ENCODE results near the gene ERBIN. TPM values are rescaled to one million over a fixed set of nuclear protein-coding genes. Genes with fewer than 3 reads are reported as not detected.

The ERBIN gene
- total RNA-seq, 4 donors from 2014 or later = 54.9 to 134 (median 109) TPM

GRCh38 chr5:66012271-66012670 is 85.9 kb downstream of the ERBIN start:
- DNase-seq = no peak
- Histone ChIP-seq H3K27me3 (no peaks in the 10 kb centered on the region), H3K4me1 (peaks cover 0 to 21% (median 3%) of the 10 kb centered on the region in 4 donors), H3K9me3 (no peaks in the 10 kb centered on the region), H3K4me3 (no peak overlapping the region), H3K27ac (no peak overlapping the region), H3K36me3 (peaks cover 0 to 5% (median 0%) of the 10 kb centered on the region in 4 donors)
- TF ChIP-seq POLR2A (IDR thresholded peaks at IDR 0.05) = no peak
- no peak for TF ChIP-seq CTCF (IDR thresholded peaks at IDR 0.05)
- TF ChIP-seq EP300 (IDR thresholded peaks at IDR 0.05; ENCODE audit: low read depth) = no peak
- no peak for TF ChIP-seq POLR2AphosphoS5 (IDR thresholded peaks at IDR 0.05)
- intact Hi-C loops (cut with DNase I; ENCODE audit: low total_unique reads) = no loop called here
- in situ Hi-C loops (cut with MboI; ENCODE audit: low pct_ligation_motif_present in 1 of 4, low pct_unique_long_range_greater_than_20kb in 1 of 4, low sequenced_read_pairs in 3 of 4) = no loop called here

- TF ChIP-seq POLR2AphosphoS5 (IDR thresholded peaks at IDR 0.05) (no peak), CTCF (IDR thresholded peaks at IDR 0.05) (no peak), POLR2A (IDR thresholded peaks at IDR 0.05) (no peak), EP300 (IDR thresholded peaks at IDR 0.05; ENCODE audit: low read depth) (no peak)
- H3K4me3 ChIP-seq = no peak overlapping the region
- intact Hi-C loops (cut with DNase I; ENCODE audit: low total_unique reads) = no loop called here
- peaks cover 0 to 20% (median 3%) of the 10 kb centered on the region in 4 donors for H3K4me1 ChIP-seq
- H3K36me3 ChIP-seq = peaks cover 0 to 5% (median 0%) of the 10 kb centered on the region in 4 donors
- no peak overlapping the region for H3K27ac ChIP-seq
- in situ Hi-C loops (cut with MboI; ENCODE audit: low pct_ligation_motif_present in 1 of 4, low pct_unique_long_range_greater_than_20kb in 1 of 4, low sequenced_read_pairs in 3 of 4) = no loop called here
- no peaks in the 10 kb centered on the region for H3K27me3 ChIP-seq
- 59 to 60% methylated on average over 2 of the region's 2 CpGs for WGBS, 2 donors (ENCODE audit: low coverage in 1 of 2)
- DNase-seq = no peak
- no peaks in the 10 kb centered on the region for H3K9me3 ChIP-seq
These were observed 87.0 kb downstream of the ERBIN start for GRCh38 chr5:66013397-66013796.

- DNase-seq = no peak
- Histone ChIP-seq H3K9me3 (no peaks in the 10 kb centered on the region), H3K27me3 (no peaks in the 10 kb centered on the region), H3K4me1 (peaks cover 0 to 15% (median 3%) of the 10 kb centered on the region in 4 donors), H3K27ac (no peak overlapping the region), H3K4me3 (no peak overlapping the region), H3K36me3 (peaks cover 0 to 5% (median 0%) of the 10 kb centered on the region in 4 donors)
- 84 to 100% methylated on average over 1 of the region's 1 CpG for WGBS, 2 donors (ENCODE audit: low coverage in 1 of 2)
- intact Hi-C loops (cut with DNase I; ENCODE audit: low total_unique reads) = no loop called here
- in situ Hi-C loops (cut with MboI; ENCODE audit: low pct_ligation_motif_present in 1 of 4, low pct_unique_long_range_greater_than_20kb in 1 of 4, low sequenced_read_pairs in 3 of 4) = no loop called here
- TF ChIP-seq EP300 (IDR thresholded peaks at IDR 0.05; ENCODE audit: low read depth) (no peak), CTCF (IDR thresholded peaks at IDR 0.05) (no peak), POLR2AphosphoS5 (IDR thresholded peaks at IDR 0.05) (no peak), POLR2A (IDR thresholded peaks at IDR 0.05) (no peak)
These were observed 87.5 kb downstream of the ERBIN start for GRCh38 chr5:66013906-66014305.

- H3K9me3 ChIP-seq = no peaks in the 10 kb centered on the region
- H3K27ac ChIP-seq = no peak overlapping the region
- 79 to 86% methylated on average over 4 to 6 of the region's 6 CpGs for WGBS, 2 donors (ENCODE audit: low coverage in 1 of 2)
- peaks cover 0 to 5% (median 0%) of the 10 kb centered on the region in 4 donors for H3K4me1 ChIP-seq
- intact Hi-C loops (cut with DNase I; ENCODE audit: low total_unique reads) (no loop called here), in situ Hi-C loops (cut with MboI; ENCODE audit: low pct_ligation_motif_present in 1 of 4, low pct_unique_long_range_greater_than_20kb in 1 of 4, low sequenced_read_pairs in 3 of 4) (no loop called here)
- no peak overlapping the region for H3K4me3 ChIP-seq
- H3K27me3 ChIP-seq = no peaks in the 10 kb centered on the region
- H3K36me3 ChIP-seq = peaks cover 0 to 5% (median 0%) of the 10 kb centered on the region in 4 donors
- DNase-seq = no peak
- no peak for TF ChIP-seq POLR2A (IDR thresholded peaks at IDR 0.05)
- no peak for TF ChIP-seq EP300 (IDR thresholded peaks at IDR 0.05; ENCODE audit: low read depth)
- TF ChIP-seq POLR2AphosphoS5 (IDR thresholded peaks at IDR 0.05) = no peak
- no peak for TF ChIP-seq CTCF (IDR thresholded peaks at IDR 0.05)
These were observed 89.0 kb downstream of the ERBIN start for GRCh38 chr5:66015196-66015960.
